Suppressor macrophage (primary cell): ENCODE data around the gene TMEM132E.

ENCODE experiments used
- DNase-seq, 4 experiments: peaks; one replicate each; pipeline ENCODE4 v3.0.0-alpha.2; 2020 to 2022

The TMEM132E gene

DNA sequence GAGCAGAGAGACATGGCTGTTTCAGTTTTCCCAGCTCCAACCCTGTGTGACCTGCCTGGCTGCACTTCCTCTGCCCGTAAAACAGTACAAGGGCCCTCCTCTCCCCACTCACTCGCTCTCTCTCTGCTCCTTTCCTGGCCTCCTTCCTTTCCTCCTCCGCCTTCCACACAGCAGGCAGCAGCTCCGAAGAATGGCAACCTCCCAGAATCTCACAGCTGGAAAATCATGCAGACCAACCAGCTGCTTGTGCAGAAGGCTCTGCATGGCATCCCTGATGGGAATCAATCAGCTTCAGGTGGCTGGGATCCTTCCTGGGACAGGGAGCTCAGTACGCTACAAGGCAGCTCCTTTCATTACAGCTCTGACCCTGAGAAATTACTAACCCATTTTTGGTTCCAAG is 27.4 kb downstream of the TMEM132E start:
- DNase-seq = no peak

DNA sequence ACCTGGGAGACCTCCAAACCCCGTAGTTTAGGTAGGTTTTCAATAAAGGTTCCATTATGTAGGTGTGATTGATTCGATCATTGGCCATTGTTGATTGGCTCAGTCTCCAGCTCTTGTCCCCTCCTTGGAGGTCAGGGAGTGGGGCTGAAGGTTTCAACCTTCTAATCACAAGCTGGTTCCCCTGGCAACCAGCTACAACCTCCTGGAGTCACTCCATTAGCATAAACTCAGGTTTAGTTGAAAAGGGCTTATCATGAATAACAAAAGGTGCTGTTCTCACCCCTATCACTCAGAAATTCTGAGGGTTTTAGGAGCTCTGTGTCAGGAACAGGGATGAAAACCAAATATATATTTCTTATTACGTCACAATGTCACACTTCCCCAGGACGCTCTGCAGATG is 28.5 kb downstream of the TMEM132E start:
- no peak for DNase-seq

DNA sequence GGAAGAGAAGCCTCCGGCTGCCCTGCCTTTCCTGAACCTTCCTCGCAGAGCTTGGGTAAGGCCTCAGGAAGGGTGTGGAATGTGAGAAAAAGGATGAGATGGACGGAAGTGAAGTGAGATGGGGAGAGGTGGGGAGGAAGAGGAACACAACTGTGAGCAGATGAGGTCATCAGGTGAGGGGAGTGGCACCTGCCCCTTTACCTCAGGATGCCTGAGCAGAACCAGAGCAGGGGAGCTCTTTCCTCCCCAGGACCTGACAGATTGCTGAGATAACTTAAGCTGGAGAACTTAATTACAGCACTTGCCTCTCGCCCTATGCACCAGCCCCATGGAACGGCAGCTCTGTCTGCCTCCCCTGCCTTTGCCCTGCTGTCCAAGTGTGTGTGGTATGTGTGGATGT is 29.8 kb downstream of the TMEM132E start:
- no peak for DNase-seq

DNA sequence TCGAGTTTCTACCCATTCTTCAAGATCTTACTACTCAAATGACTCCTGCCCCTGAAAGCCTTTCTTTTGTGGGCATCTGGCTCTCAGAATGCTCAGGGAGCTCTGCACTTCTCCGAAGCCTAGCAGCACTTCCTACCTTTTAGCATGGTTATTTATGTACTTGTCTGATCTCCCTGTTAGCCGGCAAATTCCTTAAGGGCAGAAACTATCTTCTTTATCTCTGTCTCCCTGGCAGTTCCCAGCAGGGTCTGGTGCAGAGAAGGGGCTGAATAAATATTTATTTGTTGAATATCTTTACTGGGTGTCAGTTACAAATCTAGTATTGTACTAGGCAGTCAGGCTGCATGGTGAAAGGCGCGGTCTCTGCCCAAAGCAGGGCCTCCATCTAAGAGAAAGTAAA is 30.7 kb downstream of the TMEM132E start:
- DNase-seq = no peak

DNA sequence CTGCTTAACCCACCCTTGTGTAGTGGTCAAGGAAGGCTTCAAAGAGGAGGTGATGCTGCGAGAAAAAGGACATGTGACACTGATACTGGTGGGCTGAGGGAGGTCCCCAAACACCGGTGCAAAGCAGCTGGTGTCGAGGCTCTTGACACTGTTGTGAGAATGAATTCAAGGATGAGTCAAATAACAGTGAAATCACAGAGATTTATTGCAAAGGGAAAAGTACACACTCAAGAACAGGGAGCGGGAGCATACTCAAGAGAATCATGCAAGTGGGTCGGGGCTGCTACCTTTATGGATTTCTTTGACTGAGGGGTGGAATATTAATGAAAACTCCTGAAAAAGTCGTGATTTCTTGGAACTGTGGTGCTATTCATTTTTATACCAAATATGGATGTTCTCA is 31.1 kb downstream of the TMEM132E start:
- DNase-seq = no peak

DNA sequence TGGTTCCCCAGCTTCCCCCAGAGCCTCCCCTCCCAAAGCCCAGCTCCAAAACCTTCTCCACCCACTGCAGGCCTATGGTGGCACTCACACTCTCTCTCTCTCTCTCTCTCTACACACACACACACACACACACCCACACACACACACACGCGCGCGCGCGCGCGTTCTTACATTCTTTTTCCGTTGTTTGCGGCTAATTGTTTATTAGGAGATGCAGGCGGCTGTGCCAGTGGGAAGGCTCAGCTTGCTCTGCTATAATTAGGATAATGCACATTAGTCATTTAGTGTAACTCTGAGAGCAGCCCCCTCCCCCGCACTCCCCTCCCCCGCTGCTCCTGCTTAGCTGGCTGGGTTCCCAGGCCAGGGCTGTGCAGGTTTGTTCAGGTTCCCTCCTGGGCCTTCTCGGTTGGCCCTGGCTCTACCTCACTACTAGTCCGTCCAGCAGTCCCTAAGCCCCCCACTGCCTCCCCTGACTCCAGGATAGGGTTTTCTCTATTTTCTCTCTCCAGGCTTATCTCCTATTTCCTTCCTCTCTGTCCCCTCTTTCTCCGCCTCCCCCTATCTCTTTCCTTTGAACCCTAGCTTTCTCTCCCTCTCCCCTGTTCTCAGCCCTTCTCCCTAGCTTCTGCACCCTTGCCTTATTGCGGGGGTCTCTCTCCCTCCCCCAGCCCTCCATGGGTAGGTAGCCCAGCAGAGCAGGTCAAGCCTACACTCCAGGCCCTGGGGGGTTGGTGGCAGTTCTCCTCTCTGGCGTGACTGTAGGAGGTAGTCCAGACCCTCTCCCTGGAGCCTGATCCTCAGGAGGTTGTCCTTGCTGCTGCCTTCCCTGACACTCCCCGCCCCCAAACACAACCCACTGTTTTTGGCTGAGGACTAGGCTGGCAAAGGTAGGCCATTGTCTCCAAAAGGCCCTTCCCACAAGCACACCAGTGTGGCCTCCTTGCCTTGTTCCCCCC is 34.0 kb downstream of the TMEM132E start:
- peak in 2 of 4 experiments; percentile 2 to 15 for DNase-seq

DNA sequence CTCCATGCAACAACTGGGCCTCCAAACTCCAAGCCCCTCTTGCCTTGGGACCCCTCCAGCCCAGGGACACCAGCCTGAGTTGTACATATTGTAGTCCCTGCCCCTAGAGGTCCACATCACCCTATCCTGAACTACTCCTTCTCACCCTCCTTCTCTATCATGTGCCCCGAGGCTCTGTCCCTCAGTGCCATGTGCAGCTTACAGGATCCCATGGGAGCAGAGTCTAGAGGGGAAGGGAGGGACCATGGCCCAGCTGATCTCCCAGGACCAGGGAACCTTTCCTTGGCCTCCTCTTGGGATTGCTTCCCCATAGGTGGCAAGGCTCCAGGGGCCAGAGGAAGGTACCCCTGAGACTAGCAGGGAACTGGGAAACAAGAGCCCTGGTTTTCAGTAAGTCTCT is 35.3 kb downstream of the TMEM132E start:
- no peak for DNase-seq

DNA sequence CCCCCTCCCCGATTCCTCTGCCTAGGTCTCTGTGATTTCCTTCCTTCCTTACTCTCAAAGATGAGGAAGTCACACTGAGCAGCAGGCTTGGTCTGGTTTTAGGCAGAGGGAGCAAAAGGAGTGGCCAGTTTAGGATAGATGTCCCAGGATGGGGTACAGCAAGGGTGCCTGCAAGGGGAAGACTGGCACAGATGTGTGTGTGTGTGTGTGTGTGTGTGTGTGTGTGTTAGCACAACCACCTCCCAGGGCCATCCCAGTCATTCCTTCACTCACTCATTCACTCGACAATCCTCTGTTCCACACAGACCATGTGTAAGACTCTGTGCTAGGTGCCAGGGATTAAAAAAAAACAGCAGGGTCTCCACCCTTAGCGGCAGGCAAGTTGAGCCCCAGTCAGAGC is 35.9 kb downstream of the TMEM132E start:
- peak in 1 of 4 experiments; percentile 13 for DNase-seq

DNA sequence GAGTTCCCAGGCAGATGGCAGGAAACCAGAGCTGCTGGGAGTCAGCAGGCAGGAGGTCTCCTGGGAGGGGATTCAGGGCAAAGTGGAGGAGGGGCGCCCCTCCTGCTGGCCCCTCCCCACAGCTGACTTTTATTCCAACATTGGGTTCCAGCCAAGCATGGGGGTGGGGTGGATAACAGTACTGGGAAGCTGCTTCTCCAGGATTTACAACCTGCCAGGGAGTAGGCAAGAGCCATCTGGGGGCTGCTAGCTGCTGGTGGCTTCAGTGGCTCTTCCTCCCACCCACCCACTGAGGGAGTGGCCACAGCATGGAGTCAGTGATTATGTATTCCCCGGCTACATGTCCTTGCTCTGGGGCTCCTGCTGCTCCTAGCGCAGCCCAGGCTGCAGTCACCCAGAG is 36.8 kb downstream of the TMEM132E start:
- no peak for DNase-seq

DNA sequence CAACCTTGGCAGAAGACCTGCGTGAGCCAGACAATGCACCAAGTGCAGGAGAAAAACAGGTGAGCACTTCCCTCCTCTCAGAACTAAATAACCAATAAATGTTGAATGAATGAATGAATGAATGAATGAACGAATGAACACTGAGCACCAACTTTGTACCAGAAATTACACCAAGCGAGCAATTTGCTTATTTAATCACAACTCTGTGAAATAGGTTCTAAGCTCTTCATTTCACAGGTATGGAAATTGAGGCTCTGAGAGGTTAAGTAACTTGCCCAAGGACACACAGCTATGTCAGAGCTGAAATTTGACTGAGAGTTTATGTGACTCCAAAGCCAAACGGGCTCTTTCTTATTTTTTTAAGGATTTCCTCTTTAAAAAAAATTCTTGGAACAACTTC is 38.0 kb downstream of the TMEM132E start:
- DNase-seq = no peak

DNA sequence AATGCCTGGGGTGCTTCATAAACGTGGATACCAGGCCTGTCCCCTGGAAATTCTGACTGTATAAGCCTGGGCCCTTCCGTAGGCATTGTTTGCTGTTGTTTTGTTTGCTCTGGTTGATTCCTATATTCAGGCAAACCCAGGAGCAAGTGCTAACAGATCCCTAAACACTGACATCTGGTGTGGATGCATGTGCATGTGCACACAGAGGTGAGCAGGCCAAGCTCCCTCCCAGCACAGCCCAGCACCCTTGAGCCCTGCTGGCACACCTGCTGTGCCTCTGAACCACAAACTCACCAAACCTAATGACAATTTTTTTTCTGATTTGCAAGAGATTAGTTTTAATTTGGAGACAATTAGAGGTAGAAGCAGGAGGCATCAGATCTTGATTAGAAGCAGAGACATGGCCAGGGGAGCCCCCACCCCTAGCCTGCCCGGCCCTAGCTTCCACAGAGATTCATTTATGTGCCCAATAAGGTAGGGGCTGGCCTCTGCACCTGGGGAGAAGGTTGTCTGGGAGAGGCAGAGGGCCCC is 40.4 kb downstream of the TMEM132E start:
- DNase-seq = no peak

DNA sequence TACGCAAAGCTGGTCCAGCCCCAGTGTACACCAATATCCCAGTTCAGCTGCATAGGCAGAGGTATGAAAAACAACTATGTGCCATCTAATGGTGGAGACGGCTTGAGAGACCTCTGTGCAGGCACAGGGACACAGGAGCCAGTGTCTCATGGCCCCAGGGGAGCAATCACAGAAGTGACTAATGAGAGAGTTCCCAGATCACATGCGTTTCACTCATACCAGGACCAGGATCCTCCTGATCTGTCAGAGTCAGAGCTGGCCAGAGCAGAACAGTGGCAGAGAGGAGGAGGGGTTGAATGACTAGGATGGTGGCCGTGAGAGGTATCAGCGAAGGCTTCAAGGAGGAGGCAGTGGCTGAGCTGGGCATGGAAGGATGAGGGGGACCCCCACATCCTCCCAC is 41.1 kb downstream of the TMEM132E start:
- DNase-seq = no peak

DNA sequence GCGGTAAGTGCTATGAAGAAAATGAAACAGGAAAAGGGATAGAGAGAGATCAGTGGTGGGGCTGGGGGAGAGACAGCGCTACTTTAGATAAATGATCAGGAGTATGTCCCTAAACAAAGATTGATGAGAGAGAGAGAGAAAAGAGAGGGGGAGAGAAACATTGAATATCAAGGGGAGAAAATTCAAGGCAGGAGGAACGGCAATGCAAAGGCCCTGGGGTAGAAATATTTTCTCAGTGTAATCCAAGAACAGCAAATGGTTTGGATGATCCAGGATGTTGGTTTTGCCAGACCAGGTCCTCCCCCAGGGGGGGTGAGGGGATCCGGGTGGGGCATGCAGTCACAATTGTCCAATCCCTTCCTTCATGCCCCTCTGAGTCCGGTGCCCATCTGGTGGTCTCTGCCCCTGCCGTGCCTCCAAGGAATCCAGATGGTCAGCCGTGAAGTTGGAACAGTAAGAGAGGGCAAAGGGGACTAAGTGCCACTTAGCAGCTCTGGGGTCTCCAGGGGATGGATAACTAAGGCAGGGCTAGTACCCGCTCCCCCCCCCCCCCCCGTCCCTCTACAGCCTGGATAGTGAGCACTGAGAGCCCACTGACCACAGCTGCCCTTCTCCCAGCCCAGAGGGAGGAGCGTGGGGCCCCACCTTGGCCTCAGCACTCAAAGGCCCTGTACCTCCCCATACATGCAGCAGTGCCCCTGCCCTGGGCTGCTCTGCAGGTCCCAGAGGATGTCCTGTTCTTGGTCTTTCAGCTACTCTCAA is 43.7 kb downstream of the TMEM132E start:
- no peak for DNase-seq

DNA sequence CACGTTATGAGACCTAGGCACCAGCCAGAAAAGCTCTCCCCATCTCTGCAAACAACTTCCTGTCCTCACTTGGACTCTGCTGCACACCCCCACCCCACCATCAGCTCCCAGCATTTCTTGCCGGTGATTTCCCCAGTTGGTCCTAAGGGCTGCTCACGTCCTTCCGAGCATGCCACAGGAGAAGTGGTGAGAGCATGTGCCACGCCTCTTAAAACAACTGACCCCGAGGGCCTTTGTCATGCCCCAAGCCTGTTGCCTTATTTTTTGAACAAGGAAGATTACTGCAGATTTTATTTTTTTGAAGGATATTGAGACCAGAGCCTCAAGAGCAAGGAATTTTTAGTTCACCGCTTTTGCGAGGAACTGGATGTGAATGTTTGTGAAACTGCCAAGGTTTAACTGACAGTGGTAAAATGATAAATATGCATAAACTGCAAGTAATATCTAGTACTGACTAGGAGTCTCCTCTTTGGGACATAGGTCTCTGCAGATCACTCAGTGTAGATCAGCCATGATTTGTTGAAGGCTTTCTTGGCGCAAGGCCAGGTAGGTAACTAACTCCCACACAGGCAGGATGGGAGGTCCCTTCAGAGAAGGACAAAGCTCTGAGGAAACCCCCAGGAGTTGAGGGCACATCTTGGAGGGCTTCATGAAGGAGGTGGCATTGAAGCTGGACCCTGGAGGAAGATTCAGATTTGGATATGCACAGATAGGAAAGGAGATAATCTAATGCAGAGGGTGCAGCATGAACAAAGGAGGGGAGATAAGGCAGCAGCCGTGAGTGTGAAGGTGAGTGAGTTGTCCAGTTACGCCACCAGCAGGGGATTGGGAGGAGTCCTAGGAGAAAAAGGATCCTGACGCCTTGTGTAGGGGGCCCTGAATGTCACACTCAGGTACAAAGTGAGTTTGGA is 44.7 kb downstream of the TMEM132E start:
- DNase-seq = no peak

DNA sequence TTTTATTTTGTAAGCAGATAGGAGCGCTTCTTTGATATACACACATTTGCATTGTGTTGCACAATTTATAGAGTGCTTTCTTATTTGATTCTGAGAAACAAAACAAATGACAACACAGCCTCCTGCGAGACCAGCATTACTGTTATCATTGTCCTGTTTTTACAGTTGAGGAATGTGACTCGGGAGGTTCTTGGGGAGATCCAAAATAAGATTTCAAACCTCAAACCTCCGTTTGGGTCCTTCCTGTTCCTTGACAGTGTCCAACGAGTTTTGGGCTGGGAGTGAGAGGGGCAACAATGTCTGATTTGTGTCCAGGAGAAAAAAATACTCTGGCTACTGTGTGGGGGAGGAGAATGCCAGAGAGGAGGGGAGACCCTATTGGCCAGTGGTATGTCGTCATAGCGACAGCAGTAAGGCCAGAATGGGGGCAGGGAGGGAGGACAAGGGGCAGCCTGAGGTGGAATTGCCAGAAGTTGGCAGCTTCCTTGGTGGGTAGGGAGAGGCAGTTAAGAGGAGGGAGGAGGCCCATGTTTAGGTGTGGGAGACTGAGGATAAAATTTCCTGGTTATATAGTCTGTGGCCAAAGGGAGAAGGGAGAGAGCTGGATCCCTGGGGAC is 45.5 kb downstream of the TMEM132E start:
- DNase-seq = no peak

DNA sequence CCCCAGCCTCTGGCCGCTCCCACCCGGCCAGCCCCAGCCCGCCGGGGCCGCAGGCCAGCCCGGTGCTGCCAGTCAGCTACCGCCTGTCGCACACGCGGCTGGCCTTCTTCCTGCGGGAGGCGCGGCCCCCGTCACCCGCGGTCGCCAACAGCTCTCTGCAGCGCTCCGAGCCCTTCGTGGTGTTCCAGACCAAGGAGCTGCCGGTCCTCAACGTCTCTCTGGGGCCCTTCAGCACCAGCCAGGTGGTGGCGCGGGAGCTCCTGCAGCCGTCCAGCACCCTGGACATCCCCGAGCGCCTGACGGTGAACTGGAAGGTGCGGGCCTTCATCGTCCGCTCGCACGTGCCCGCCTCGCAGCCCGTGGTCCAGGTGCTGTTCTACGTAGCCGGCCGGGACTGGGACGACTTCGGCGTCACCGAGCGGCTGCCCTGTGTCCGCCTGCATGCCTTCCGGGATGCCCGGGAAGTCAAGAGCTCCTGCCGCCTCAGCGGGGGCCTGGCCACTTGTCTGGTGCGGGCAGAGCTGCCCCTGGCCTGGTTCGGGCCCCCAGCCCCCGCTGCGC is 46.8 kb downstream of the TMEM132E start:
- no peak for DNase-seq

DNA sequence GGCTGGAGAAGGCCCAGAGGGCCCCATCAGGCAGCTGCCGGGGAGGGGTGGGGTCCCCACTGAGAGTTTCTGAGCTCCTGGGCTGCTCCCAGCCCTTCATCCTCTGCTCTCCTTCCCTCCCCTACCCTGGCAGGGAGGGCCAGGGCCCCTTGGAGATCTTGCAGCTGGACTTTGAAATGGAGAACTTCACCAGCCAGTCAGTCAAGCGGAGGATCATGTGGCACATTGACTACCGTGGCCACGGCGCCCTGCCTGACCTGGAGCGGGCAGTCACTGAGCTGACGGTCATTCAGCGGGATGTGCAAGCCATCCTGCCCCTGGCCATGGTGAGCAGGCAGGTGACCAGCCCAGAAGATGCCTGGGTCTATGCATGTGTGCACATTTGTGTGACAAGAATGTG is 49.5 kb downstream of the TMEM132E start:
- no peak for DNase-seq

DNA sequence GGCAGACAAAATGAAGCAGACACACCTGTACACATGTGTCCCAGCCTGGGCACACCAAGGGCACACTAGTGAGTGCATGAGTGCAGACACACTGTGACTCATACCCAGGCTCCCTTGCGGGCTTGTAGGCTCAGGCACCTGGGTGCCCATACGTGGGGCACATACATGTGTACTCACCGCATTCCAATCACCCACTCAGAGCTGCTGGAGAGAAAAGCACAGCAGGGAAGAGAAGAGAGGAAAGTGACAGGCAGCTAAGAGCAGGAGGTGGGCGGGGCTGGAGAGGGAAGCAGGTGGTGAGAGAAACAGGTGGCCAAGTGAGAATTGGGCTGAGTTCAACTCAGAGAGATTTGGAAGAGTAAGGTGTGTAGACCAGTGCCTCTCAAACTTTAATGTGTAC is 54.0 kb downstream of the TMEM132E start:
- DNase-seq = no peak

DNA sequence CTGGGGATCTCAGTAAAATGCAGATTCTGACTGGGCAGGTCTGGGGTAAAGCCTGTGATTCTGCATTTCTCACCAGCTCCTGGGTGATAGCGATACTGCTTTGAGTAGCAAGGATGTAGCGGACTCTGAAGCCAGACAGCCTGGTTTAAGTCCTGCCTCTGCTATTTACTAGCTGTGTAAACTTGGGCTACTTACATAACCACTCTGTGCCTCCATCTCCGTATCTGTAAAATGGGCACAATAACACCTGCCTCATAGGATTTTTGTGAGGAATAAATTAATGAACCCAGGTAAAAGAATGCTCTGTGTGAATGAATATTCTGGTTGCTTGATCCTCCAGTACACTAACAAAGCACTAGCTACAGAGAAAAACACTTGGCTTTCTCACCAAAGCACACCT is 54.4 kb downstream of the TMEM132E start:
- no peak for DNase-seq

DNA sequence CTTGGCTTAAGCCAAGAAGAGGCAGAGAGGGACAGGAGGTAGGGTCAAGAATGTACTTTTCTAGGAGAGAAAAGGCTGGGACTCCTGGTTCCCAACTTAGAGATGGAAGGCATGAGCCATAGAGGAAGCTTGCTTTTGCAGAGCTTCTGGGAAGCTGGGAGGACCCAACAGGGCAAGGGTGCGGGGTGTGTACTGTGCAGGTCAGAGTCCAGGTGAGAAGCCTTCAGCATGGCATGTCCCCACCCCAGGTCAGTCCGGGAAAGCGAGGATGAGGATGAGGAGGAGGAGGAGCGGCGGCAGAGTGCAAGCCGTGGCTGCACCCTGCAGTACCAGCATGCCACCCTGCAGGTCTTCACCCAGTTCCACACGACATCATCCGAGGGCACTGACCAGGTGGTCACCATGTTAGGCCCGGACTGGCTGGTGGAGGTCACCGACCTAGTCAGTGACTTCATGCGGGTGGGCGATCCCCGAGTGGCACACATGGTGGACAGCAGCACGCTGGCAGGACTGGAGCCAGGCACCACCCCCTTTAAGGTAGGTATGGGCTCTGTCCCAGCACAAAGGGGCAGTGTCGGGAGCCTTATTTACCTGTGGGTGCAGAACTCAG is 55.3 kb downstream of the TMEM132E start:
- no peak for DNase-seq

DNA sequence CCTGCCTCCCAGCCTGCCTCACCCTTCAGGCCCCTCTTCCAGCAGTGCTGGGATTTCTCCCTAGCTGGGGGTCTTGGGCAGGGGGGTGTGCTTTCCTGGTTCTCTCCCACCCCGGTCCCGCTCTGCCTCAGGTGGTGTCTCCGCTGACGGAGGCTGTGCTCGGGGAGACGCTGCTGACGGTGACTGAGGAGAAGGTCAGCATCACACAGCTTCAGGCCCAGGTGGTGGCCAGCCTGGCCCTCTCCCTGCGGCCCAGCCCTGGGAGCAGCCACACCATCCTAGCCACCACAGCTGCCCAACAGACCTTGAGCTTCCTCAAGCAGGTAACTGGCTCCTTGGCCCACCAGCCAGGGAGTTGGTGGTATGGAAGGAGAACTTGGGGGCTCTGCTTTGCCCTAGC is 56.5 kb downstream of the TMEM132E start:
- DNase-seq = no peak
